WI38 (cell line): Measurements from ENCODE around the gene CREM.

Experiments
- H3K4me3 ChIP-seq: 2 replicates; pipeline ENCODE4 v1.5.1; 2011; ENCODE audit warnings: low read depth, mild to moderate bottlenecking, control low read depth, low read length
- TF ChIP-seq, protein P1 (sequence below): IDR thresholded peaks from 2 replicates; pipeline ENCODE4 v1.5.1; 2012; ENCODE audit warnings: low read depth, mild to moderate bottlenecking, control low read depth, low read length

The CREM gene

DNA sequence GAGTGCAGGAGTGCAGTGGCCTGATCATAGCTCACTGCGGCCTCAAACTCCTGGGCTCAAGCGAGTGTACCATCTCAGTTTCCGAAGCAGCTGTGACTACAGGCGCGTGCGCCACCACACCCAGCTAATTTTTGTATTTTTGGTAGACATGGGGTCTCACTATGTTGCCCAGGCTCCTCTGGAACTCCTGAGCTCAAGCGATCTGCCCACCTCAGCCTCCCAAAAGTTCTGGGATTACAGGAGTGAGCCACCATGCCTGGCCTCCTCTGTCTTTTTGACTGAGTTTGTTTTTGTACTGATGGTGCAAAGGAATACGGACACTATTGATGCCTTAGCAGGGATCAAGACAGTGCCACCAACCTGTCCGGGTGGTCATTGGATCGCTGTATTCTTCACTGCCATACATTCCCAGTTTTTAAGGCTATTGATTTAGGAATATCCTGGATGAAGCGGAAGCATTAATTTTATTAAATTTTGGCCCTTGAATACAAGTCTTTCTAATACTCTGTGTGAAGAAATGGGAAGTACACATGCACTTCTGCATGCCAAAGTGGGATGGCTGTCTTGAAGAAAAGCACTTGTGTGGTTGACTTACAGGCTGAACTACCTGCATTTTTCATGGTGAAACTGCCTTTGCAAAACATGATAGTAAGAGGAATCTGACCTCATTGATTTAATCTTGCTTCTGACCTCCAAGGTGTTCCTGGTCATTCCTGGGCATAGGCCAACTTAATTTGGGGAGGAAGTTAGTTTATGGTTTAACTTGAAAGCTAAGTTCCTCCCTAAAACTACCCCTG is 34.5 kb upstream of the CREM start:
- no peak overlapping the region for H3K4me3 ChIP-seq
- TF ChIP-seq, protein P1, sequence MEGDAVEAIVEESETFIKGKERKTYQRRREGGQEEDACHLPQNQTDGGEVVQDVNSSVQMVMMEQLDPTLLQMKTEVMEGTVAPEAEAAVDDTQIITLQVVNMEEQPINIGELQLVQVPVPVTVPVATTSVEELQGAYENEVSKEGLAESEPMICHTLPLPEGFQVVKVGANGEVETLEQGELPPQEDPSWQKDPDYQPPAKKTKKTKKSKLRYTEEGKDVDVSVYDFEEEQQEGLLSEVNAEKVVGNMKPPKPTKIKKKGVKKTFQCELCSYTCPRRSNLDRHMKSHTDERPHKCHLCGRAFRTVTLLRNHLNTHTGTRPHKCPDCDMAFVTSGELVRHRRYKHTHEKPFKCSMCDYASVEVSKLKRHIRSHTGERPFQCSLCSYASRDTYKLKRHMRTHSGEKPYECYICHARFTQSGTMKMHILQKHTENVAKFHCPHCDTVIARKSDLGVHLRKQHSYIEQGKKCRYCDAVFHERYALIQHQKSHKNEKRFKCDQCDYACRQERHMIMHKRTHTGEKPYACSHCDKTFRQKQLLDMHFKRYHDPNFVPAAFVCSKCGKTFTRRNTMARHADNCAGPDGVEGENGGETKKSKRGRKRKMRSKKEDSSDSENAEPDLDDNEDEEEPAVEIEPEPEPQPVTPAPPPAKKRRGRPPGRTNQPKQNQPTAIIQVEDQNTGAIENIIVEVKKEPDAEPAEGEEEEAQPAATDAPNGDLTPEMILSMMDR: no peak

DNA sequence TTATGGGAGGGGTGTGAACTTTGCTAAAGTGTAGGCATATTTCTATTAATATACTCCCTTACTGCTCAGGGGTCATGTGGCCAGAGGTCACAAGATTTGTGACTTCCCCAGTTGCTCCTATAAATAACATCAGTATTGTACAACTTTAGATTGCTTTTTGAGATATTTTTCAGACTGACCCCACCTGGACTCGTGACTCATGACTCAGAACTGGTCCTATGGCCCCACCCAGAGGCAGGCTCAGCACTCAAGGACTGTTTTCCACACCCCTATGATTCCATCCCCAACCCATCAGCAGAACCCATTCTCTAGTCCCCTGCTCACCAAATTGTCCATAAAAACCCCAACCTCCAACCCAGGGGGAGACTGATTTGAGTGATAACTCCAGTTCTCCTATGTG is 33.8 kb upstream of the CREM start:
- H3K4me3 ChIP-seq: no peak overlapping the region
- TF ChIP-seq, protein P1: no peak

DNA sequence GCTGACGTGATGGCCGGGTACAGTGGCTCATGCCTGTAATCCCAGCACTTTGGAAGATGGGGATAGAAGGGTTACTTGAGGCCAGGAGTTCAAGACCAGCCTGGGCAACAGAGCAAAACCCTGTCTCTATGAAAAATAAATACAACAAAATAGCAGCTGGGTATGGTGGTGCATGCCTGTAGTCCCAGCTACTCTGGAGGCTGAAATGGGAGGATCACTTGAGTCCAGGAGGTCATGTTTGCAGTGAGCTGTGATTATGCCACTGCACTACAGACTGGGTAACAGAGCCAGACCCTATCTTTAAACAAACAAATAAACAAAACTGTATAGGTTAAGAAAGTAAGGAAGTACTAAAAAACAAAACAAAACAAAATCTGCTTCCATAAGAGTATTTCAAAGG is 30.3 kb upstream of the CREM start:
- H3K4me3 ChIP-seq: no peak overlapping the region
- TF ChIP-seq, protein P1: no peak

DNA sequence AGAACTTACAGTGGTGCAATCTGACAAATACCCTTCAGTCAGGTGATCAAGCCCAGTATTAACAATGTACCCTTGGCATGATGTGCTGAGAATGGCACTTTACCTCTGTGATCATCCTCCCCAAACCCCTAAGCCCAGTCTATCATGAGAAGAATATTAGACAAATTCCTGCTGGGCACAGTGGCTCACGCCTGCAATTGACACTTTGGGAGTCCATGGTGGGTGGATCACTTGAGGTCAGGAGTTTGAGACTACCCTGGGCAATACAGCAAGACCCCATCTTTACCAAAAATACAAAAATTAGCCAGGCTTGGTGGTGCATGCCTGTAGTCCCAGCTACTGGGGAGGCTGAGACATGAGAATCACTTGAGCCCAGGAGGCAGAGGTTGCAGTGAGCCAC is 29.1 kb upstream of the CREM start:
- no peak overlapping the region for H3K4me3 ChIP-seq
- TF ChIP-seq, protein P1: no peak

DNA sequence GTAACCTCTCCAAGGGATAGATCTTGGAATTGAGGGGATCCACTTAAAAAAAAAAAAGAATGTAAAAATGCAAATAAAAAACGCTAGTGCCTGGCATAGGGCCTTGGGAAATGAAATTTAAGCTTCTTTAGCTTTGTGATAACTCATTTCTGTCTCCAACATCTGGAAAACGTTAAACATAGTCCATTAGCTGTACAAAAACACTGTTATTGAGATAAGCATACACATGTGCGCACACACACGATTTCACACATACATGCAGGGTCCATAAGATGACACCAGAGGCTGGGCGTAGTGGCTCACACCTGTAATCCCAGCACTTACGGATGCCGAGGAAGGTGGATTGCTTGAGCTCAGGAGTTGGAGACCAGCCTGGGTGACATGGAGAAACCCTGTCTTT is 22.8 kb upstream of the CREM start:
- H3K4me3 ChIP-seq: no peak overlapping the region
- TF ChIP-seq, protein P1: no peak

DNA sequence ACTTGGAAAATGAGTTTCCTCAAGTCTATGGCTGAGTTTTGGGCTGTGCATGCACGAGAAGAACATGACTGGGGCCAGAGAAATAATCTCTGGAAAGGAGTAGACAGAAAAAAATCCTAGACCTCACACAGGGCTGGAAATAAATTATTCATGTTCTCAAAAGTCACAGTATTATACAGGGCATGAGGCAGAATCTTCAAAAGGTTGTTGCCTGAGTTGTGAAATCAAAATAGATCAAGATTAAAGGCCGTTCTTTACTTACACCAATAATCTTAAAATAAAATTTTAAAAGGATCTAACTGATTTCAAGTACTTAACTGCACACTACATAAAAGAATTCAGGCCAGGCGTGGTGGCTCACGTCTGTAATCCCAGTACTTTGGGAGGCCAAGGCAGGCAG is 14.1 kb upstream of the CREM start:
- TF ChIP-seq, protein P1: no peak
- no peak overlapping the region for H3K4me3 ChIP-seq

DNA sequence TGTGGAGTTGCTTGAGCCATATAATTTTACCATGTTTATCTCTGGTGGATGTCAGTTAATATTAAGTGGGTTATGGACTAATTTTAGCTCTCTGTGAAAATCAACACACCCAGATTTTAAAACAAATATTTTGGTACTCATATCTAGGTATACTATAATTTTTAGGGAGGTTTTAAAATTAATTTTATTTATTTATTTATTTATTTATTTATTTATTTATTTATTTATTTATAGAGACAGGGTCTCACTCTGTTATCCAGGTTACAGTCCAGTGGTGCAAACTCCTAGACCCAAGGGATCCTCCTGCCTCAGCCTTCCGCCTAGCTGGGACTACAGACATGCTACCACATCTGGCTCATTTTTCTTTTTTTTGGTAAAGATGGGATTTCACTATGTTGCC is 7.3 kb upstream of the CREM start:
- no peak overlapping the region for H3K4me3 ChIP-seq
- TF ChIP-seq, protein P1: no peak
